ENCODE results near the gene THBS3. TPM values are rescaled to one million over a fixed set of nuclear protein-coding genes. Genes with fewer than 3 reads are reported as not detected.
A peak's percentile ranks its signal among the peaks of the same experiment; 100 is the strongest.

Gene THBS3
- total and polyA plus RNA-seq, 2 of the 13 experiments (the other 11 are each of a cell fraction or from before 2014, with no cell fraction given), result 0.86 to 3.6 TPM

- no peak; the same call in 1 of the 2 replicates for TF ChIP-seq ZNF563 (CRISPR knock-in tag; IDR thresholded peaks at IDR 0.05)
- TF ChIP-seq PHB2 (IDR thresholded peaks at IDR 0.05; ENCODE audit: partially characterized antibody), result no peak
- no peak for TF ChIP-seq ONECUT2 (CRISPR knock-in tag; IDR thresholded peaks at IDR 0.05)
- peak; percentile 46; the same call in 1 of the 2 replicates for TF ChIP-seq PPARG (CRISPR knock-in tag; conservative IDR thresholded peaks at IDR 0.05)
- TF ChIP-seq POLR2AphosphoS5 (IDR thresholded peaks at IDR 0.05; ENCODE audit: low read depth, low read length), result 0 out of 2 replicates have a peak, but pooled peaks have one; percentile 29
- 0 out of 2 replicates have a peak, but pooled peaks have one; percentile 11 for TF ChIP-seq ZNF225 (CRISPR knock-in tag; IDR thresholded peaks at IDR 0.05)
- no peak for TF ChIP-seq BRCA1 (CRISPR knock-in tag; IDR thresholded peaks at IDR 0.05)
- no peak for TF ChIP-seq IRF1 (CRISPR knock-in tag; IDR thresholded peaks at IDR 0.05; ENCODE audit: low read depth)
- TF ChIP-seq POLR2G (IDR thresholded peaks at IDR 0.05; ENCODE audit: low read depth, low read length), result no peak
- TF ChIP-seq ZNF468 (CRISPR knock-in tag; IDR thresholded peaks at IDR 0.05), result no peak
- peak; percentile 98 for TF ChIP-seq RARA (CRISPR knock-in tag; IDR thresholded peaks at IDR 0.05)
- no peak for TF ChIP-seq SOX13 (IDR thresholded peaks at IDR 0.05)
- TF ChIP-seq SOX13 (CRISPR knock-in tag; conservative IDR thresholded peaks at IDR 0.05 in 1 of 2, IDR thresholded peaks at IDR 0.05 in 1 of 2), result peak in 1 of 2 experiments; percentile 22; a peak in 1 of 4 replicates
- no peak for TF ChIP-seq RORA (CRISPR knock-in tag; IDR thresholded peaks at IDR 0.05)
- no peak for TF ChIP-seq ZC3H13 (CRISPR knock-in tag; IDR thresholded peaks at IDR 0.05)
- 0 out of 2 replicates have a peak, but pooled peaks have one; percentile 21 for TF ChIP-seq GFI1 (CRISPR knock-in tag; IDR thresholded peaks at IDR 0.05; ENCODE audit: borderline replicate concordance)
- TF ChIP-seq CBX1 (IDR thresholded peaks at IDR 0.05; ENCODE audit: low read depth), result no peak
- TF ChIP-seq ZNF124 (CRISPR knock-in tag; IDR thresholded peaks at IDR 0.05), result no peak
- TF ChIP-seq SAP130 (CRISPR knock-in tag; IDR thresholded peaks at IDR 0.05; ENCODE audit: low read depth), result 0 out of 2 replicates have a peak, but pooled peaks have one; percentile 36
- no peak for TF ChIP-seq ZBED4 (CRISPR knock-in tag; IDR thresholded peaks at IDR 0.05; ENCODE audit: borderline replicate concordance)
Measured at GRCh38 chr1:155178441-155179111, 29.1 kb downstream of the THBS3 start (continued).
